Stimulated activated memory B cell treated with anti-CD40 and anti-IgM and Interleukin-4, amounts not matched to agents 10 μg/mL and 1 μg/mL and 100 μg/mL, for 72 hours (primary cell): ENCODE results near the gene SOAT2.

ENCODE experiments used
- ATAC-seq: fragments of 150-1000 bp; cut with Tn5 transposase; 2 replicates; pipeline ENCODE4 v1.10.0; 2021
- H3K27ac Mint-ChIP-seq: one replicate; pipeline ENCODE4 v1.8.0; 2022; ENCODE audit warnings: mild to moderate bottlenecking, mixed read lengths
- H3K27me3 Mint-ChIP-seq: one replicate; pipeline ENCODE4 v1.8.0; 2022; ENCODE audit warnings: mixed read lengths
- H3K36me3 Mint-ChIP-seq: one replicate; pipeline ENCODE4 v1.8.0; 2022; ENCODE audit warnings: mixed read lengths
- H3K4me1 Mint-ChIP-seq: one replicate; pipeline ENCODE4 v1.8.0; 2022; ENCODE audit warnings: mixed read lengths
- H3K4me3 Mint-ChIP-seq: one replicate; pipeline ENCODE4 v1.8.0; 2022; ENCODE audit warnings: mild to moderate bottlenecking, moderate library complexity, mixed read lengths
- H3K9me3 Mint-ChIP-seq: one replicate; pipeline ENCODE4 v1.8.0; 2022; ENCODE audit warnings: mixed read lengths

SOAT2 gene

GRCh38 chr12:53071591-53072551 lies 31.4 kb upstream of the SOAT2 start:
- peaks cover 34% of the 10 kb centered on the region for H3K4me1 Mint-ChIP-seq
- H3K36me3 Mint-ChIP-seq = peaks cover 61% of the 10 kb centered on the region
- no peaks in the 10 kb centered on the region for H3K27me3 Mint-ChIP-seq
- no peak overlapping the region for H3K4me3 Mint-ChIP-seq
- H3K27ac Mint-ChIP-seq = no peak overlapping the region
- ATAC-seq = no peak
- no peaks in the 10 kb centered on the region for H3K9me3 Mint-ChIP-seq

DNA sequence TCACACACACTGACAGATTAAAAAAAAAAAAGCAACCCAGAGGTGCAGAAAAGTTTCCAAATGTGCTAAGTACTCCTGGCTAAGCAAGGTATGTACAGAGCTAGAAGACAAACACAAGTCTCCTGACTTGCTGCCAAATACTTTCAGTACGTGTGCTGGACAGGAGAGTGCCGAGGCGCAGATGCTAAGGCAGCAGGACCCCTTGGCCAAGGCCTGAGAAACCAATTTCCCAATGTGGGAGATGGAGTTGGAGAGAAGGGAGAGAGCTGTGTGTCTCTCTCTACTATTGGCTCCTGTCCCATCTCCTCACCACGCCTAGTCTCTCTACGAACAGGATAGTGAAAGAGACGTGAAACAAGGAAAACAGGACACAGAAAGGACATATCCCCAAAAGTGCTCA lies 29.4 kb upstream of the SOAT2 start:
- Mint-ChIP-seq H3K27me3 (no peaks in the 10 kb centered on the region), H3K9me3 (no peaks in the 10 kb centered on the region), H3K36me3 (peaks cover 52% of the 10 kb centered on the region), H3K27ac (peak overlapping the region; percentile 12), H3K4me1 (peaks cover 42% of the 10 kb centered on the region), H3K4me3 (no peak overlapping the region)
- no peak for ATAC-seq

DNA sequence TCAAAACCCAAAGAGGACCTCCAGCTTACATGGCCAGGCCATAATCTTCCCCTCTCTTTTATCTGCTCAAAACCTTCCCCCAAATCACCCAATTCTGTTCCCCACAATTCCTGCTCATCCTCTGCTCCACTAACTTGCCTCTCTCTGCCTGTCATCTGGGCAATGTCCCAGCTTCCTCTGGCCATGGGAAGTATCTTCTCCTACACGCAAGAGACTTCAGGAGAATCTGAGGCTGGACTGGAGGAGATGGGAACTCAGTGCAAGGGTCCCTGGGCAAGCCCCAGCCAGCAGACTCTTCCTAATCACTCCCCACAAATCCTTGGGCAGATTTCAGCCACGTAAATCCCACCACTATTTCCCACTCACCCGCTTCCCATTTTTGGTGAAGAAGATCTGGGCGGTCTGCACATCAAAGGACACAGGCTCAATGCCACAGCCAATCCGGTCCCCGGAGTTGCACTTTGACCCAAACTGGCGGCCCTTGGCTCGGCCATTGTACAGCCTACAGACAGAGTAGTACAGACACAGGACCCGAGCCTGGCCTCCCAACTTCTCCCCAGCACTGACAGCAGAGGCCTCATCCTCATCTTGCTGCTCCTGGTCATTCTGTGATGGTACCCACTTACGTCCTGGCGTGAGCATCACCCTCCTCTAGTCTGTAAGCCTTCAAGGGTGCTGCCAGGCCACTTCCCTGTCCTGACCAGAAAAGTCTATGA lies 28.8 kb upstream of the SOAT2 start:
- Mint-ChIP-seq H3K9me3 (no peaks in the 10 kb centered on the region), H3K4me3 (no peak overlapping the region), H3K27me3 (no peaks in the 10 kb centered on the region), H3K27ac (peak overlapping the region; percentile 12), H3K4me1 (peaks cover 43% of the 10 kb centered on the region), H3K36me3 (peaks cover 52% of the 10 kb centered on the region)
- ATAC-seq = no peak

DNA sequence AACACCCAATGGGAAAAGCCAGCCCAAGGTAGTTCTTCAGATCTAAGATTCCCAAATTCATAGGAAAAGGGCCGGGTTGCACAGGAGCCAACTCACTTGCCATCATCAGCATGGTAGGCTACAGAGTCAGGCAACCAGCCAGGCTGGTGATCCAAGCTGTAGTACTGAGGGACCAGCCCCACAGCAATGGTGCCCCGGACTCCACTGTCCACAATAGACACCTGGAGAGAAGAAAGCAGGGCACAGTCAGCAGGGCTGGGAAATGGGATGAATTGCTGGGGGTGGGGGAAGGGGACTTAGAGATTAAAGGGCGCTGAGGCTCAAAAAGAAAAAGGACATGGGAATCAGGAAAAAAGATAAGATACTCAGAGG lies 28.3 kb upstream of the SOAT2 start:
- Mint-ChIP-seq H3K27ac (no peak overlapping the region), H3K4me3 (no peak overlapping the region), H3K4me1 (peaks cover 48% of the 10 kb centered on the region), H3K9me3 (no peaks in the 10 kb centered on the region), H3K36me3 (peaks cover 52% of the 10 kb centered on the region), H3K27me3 (no peaks in the 10 kb centered on the region)
- no peak for ATAC-seq

DNA sequence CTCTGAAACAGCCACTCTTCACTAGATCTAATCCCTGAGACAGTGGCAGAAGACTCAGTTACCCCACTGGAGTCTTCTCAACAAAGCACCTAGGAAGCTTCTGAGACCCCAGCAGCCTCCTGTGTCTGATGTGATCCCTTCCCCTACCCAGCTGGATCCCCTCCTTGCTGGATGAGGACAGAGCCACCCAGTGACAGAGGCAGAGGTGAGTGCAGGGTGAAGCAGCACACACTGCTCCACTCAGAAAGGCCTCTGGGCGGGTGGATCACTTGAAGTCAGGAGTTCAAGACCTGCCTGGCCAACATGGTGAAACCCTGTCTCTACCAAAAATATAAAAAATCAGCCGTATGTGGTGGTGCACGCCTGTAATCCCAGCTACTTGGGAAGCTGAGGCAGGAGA lies 26.8 kb upstream of the SOAT2 start:
- peaks cover 44% of the 10 kb centered on the region for H3K36me3 Mint-ChIP-seq
- no peak overlapping the region for H3K4me3 Mint-ChIP-seq

GRCh38 chr12:53077030-53077429 lies 26.3 kb upstream of the SOAT2 start:
- Mint-ChIP-seq H3K4me3 (no peak overlapping the region), H3K36me3 (peaks cover 38% of the 10 kb centered on the region), H3K9me3 (no peaks in the 10 kb centered on the region), H3K27ac (no peak overlapping the region), H3K4me1 (peaks cover 55% of the 10 kb centered on the region), H3K27me3 (no peaks in the 10 kb centered on the region)
- ATAC-seq = no peak

More for the DNA sequence above, 26.8 kb upstream of the SOAT2 start:
- Mint-ChIP-seq H3K27me3 (no peaks in the 10 kb centered on the region), H3K4me1 (peaks cover 59% of the 10 kb centered on the region), H3K27ac (peak overlapping the region; percentile 22), H3K9me3 (no peaks in the 10 kb centered on the region)
- ATAC-seq = no peak

DNA sequence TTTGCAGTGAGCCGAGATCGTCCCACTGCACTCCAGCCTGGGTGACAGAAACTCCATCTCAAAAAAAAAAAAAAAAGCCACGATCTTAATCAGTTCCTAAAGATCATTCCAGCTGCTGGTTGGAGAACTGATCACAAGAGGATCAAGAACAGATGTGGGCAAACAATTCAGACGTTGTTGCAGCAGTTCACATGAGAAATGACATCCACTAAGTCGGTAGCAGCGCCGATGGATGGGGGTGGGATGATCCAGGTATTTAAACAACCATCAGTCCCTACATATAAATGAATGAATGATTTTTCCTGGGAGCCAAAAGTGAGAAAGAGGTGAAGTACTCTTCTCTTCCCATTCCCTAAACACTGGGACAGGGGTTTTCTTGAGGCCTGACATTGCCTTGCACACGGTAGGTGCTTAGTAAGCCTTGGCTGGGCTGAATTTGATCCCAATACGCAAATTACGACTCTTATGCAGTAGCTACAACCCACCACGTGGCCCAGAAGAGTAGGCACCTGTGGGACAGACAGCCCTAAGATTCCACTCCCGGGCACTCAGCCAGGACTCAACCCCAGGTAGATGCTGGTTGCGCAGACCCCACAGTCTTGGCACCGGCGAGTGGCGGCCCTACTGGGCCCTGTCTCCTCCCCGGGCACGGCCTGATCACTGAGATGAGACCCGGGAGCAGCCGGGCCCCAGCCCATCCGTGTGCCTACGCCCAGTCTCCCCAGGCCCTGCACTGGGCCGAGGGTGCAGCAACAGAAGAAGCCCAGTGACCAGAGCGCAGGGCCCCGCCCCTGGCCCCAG lies 24.7 kb upstream of the SOAT2 start:
- no peaks in the 10 kb centered on the region for H3K27me3 Mint-ChIP-seq
- H3K4me1 Mint-ChIP-seq = peaks cover 42% of the 10 kb centered on the region
- peak; percentile 51 for ATAC-seq
- H3K9me3 Mint-ChIP-seq = no peaks in the 10 kb centered on the region
- peak overlapping the region; percentile 95 for H3K27ac Mint-ChIP-seq
- H3K36me3 Mint-ChIP-seq = peaks cover 27% of the 10 kb centered on the region
- H3K4me3 Mint-ChIP-seq = peak overlapping the region; percentile 81

DNA sequence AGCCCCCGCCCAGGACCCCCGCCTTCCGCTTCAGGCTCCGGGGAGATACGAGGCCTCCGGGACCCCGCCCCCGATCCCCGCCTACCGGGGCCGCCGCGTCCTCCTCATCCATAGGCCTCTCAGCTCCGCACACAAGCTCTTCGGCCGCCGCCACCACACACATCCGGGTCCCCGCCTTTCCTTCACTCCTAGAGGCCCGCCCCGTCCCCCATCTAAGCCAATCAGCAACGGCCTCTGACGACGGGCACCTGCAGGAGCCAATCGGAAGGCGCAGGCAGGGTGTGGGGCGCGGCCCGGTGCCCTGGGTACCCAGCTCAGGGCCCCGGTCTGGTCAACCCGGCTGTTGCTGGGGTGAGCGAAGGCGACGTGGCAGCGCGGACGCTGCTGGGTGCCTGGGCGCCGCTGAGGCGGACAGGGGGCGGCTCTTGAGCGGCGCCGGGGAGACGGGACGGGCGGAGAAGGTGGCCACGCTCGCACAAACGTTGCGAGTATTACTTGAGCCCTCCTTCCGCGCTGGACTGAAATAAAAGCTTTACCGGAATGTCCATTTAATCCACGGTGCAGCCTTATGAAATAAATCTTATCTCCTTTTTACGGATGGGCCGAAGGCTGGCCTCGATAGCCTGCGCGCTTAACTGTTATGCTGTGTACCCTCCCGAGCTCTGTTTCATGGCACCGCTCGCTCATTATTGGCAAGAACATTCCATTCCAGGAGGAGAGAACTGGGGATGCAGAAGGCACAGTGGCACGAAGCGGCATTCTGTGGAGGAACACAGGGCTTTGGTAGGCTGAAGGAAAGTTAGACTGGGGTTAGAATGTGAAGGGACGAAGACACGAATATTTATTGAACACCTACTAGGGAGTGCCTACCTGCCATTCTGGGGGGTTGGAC lies 23.8 kb upstream of the SOAT2 start, which contains the start of gene SPRYD3:
Gene SPRYD3, minus strand, starts transcription at position 165 of the 892 bp plus-strand sequence. Its CDS starts 57 bp downstream, at position 108.
- H3K27ac Mint-ChIP-seq = peak within 1 kb of the TSS; percentile 95
- peaks cover 19% of the 10 kb centered on the region for H3K36me3 Mint-ChIP-seq
- peak within 1 kb of the TSS; percentile 81 for H3K4me3 Mint-ChIP-seq
- peak; percentile 100 for ATAC-seq
- H3K27me3 Mint-ChIP-seq = no peaks in the 10 kb centered on the region
- peaks cover 35% of the 10 kb centered on the region for H3K4me1 Mint-ChIP-seq
- H3K9me3 Mint-ChIP-seq = no peaks in the 10 kb centered on the region

DNA sequence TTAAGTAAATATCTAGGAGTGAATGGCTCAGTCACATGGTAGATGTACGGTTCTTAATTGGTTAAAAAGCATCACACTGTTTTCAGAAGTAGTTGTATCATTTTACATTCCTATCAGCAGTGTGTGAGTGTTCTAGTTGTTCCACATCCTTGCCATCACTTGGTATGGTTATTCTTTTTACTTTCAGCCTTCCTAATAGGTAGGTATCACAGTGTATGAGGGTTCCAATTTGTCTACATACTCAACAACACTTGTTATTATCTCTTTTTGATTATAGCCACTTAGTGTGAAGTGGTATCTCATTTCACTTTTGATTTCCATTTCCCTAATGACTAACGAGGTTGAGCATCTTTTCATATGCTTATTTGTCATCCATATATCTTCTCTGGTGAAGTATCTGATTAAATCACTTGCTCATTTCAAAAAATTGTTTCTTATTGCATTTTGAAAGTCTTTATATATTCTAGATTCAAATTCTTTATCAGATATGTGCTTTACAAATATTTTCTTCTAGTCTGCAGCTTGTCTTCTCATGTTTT lies 20.6 kb upstream of the SOAT2 start:
- H3K4me3 Mint-ChIP-seq = no peak overlapping the region
- H3K27me3 Mint-ChIP-seq = peaks cover 18% of the 10 kb centered on the region
- peaks cover 18% of the 10 kb centered on the region for H3K4me1 Mint-ChIP-seq
- H3K9me3 Mint-ChIP-seq = no peaks in the 10 kb centered on the region
- no peak for ATAC-seq
- H3K36me3 Mint-ChIP-seq = no peaks in the 10 kb centered on the region
- H3K27ac Mint-ChIP-seq = no peak overlapping the region

GRCh38 chr12:53086361-53086760 lies 16.9 kb upstream of the SOAT2 start:
- Mint-ChIP-seq H3K27me3 (peaks cover 31% of the 10 kb centered on the region), H3K4me1 (no peaks in the 10 kb centered on the region), H3K4me3 (no peak overlapping the region), H3K36me3 (no peaks in the 10 kb centered on the region), H3K9me3 (no peaks in the 10 kb centered on the region), H3K27ac (no peak overlapping the region)
- no peak for ATAC-seq

DNA sequence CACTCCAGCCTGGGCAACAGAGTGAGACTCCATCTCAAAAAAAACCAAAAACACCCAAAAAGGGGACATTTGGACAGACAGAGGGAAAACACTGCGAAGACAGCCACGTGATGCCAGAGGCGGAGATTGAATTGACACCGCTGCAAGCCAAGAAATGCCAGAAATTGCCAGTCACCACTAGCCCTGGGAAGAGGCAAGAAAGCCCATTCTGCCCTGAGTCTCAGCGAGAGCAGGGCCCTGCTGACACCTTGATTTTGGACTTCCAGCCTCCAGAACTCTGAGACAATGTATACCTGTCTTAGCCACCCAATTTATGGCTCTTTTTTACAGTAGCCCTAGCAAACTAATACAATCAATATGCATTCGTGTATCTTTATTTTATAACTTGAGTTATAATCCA lies 13.2 kb upstream of the SOAT2 start:
- no peak overlapping the region for H3K27ac Mint-ChIP-seq

GRCh38 chr12:53090554-53090953 lies 12.7 kb upstream of the SOAT2 start:
- Mint-ChIP-seq H3K9me3 (no peaks in the 10 kb centered on the region), H3K36me3 (no peaks in the 10 kb centered on the region), H3K4me3 (no peak overlapping the region), H3K27ac (no peak overlapping the region), H3K27me3 (peaks cover 35% of the 10 kb centered on the region), H3K4me1 (no peaks in the 10 kb centered on the region)
- ATAC-seq = no peak

More for the DNA sequence above, 13.2 kb upstream of the SOAT2 start:
- Mint-ChIP-seq H3K27me3 (peaks cover 38% of the 10 kb centered on the region), H3K4me3 (no peak overlapping the region), H3K9me3 (no peaks in the 10 kb centered on the region), H3K36me3 (no peaks in the 10 kb centered on the region), H3K4me1 (no peaks in the 10 kb centered on the region)
- no peak for ATAC-seq

DNA sequence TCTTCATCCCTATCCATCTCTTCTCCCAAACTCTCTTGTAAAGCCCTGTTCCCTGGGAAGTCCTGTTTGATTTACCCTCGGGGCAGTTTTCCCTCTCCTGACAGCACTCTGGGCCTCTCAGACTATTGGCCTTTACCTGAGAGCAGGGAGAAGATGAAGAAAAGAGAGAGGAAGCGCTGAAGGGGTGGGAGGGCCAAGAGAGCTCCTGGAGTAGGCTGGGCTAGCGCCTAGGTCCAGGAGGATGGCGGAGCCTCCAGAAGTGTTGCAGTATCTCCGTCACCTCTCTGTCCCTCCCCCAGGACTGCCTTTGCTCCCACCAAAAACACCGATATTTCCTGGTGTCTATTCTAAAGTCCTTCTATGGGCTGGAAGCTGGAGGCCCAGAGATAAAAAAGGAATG lies 11.5 kb upstream of the SOAT2 start:
- H3K4me3 Mint-ChIP-seq = no peak overlapping the region

GRCh38 chr12:53093777-53094393 lies 9.4 kb upstream of the SOAT2 start:
- Mint-ChIP-seq H3K9me3 (no peaks in the 10 kb centered on the region), H3K4me1 (peaks cover 21% of the 10 kb centered on the region), H3K4me3 (no peak overlapping the region), H3K36me3 (no peaks in the 10 kb centered on the region), H3K27ac (no peak overlapping the region), H3K27me3 (peaks cover 35% of the 10 kb centered on the region)
- ATAC-seq = peak; percentile 45

More for the DNA sequence above, 11.5 kb upstream of the SOAT2 start:
- Mint-ChIP-seq H3K9me3 (no peaks in the 10 kb centered on the region), H3K4me1 (peaks cover under 1% of the 10 kb centered on the region), H3K27me3 (peaks cover 34% of the 10 kb centered on the region), H3K36me3 (no peaks in the 10 kb centered on the region), H3K27ac (no peak overlapping the region)
- ATAC-seq = no peak
